ENCODE results near the gene CEBPA. TPM values are rescaled to one million over a fixed set of nuclear protein-coding genes. Genes with fewer than 3 reads are reported as not detected.
"Not testable (repeated sequence)": the region's sequence is repeated elsewhere in the genome, so short reads cannot be mapped to it uniquely, and the experiment has no call there.

The CEBPA gene
- polyA plus RNA-seq, 12 donors = 1.7 to 33.1 (median 4.0) TPM; not detected in 1

GRCh38 chr19:33332248-33332647 is 29.9 kb upstream of the CEBPA start:
- DNase-seq = no peak

DNA sequence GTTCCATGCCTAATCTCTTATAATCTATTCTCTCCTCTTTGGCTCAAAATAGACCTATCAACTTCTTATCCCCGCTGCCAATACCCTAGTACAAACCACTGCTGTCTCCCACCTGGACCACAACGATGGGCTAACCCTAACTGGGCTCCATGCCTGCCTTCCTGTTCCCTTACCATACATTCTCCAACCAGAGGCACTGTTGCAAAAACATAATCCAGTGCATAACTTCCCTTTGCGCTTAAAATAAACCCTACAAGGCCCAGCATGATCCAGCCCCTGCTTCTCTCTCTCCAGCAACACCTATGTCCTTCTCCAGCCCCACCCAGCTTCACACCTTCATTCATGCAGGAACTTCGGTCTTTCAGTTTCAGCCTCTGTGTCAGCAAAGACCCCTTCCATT is 27.4 kb upstream of the CEBPA start:
- no peak for DNase-seq

DNA sequence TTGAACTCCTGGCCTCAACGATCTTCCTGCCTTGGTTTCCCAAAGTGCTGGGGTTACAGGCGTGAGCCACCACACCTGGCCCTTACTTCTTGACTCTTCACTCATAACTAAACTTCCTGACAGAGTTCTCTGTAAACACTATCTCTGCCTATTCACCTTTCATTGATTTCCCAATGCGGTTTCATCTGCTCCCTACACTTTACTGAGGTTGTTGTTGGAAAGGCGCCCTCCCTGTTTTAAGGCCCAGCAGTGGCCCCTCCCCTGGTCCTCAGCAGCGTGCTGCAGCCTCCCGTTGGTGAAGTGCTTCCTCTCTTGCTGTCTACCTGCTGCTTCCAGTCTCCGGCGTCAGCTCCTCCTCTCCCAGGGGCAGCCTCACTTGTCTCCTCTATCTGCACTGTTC is 26.7 kb upstream of the CEBPA start:
- DNase-seq = no peak

DNA sequence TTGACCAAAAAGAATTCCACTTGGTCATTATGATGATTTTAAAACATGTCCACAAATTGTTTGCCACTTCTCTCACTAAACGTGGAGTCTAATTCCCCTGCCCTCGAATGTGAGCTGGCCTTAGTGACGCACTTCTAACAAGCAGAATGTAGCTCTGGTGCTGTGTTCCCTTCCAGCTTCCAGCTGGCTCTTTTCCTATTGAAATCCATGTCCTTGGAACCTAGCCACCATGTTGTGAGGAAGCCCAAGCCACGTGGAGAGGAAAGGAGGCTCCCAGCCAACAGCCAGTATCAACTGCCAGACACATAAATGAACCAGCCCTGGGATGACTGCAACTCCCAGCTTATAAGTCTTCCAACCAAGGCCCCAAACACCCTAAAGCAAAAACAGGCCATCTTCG is 23.6 kb upstream of the CEBPA start:
- peak; percentile 85 for DNase-seq

DNA sequence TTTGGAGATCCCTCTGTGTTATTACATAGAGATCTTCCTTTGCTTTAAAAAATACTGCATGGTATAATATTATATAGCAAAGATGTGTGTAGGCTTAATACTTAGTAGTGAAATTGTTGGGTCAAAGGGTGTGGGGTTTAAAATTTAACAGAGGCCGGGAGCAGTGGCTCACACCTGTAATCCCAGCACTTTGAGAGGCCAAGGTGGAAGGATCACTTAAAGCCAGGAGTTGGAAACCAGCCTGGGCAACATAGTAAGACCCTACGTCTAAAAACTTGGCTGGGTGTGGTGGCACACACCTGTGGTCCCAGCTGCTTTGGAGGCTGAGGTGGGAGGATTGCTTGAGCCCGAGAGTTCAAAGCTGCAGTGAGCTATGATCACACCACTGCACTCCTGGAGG is 22.3 kb upstream of the CEBPA start:
- DNase-seq = no peak

DNA sequence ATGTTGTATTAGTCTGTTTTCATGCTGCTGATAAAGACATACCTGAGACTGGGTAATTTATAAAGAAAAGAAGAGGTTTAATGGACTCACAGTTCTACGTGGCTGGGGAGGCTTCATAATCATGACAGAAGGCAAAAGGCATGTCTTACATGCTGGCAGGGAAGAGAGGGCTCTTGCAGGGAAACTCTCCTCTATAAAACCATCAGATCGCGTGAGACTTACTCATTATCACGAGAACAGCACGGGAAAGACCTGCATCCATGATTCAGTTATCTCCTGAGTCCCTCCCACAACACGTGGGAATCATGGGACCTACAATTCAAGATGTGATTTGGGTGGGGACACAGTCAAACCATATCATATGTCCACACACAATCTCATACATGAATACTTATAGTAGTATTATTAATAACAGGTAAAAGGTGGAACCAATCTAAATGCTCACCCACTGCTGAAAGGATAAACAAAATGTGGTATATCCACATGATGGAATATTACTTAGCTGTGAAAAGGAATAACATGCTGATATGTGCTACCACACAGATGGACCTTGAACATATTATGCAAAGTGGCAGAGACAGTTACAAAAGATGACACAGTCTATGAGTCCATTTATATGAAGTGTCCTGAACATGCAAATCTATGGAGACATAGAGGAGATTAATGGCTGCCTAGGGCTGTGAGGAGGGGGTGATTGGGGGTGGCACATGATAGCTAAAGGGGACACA is 20.9 kb upstream of the CEBPA start:
- no peak for DNase-seq

- no peak for DNase-seq
Measured at GRCh38 chr19:33320636-33321035, 18.3 kb upstream of the CEBPA start.

GRCh38 chr19:33317991-33318390 is 15.7 kb upstream of the CEBPA start:
- DNase-seq = not testable (repeated sequence)

GRCh38 chr19:33317517-33317916 is 15.2 kb upstream of the CEBPA start:
- no peak for DNase-seq

DNA sequence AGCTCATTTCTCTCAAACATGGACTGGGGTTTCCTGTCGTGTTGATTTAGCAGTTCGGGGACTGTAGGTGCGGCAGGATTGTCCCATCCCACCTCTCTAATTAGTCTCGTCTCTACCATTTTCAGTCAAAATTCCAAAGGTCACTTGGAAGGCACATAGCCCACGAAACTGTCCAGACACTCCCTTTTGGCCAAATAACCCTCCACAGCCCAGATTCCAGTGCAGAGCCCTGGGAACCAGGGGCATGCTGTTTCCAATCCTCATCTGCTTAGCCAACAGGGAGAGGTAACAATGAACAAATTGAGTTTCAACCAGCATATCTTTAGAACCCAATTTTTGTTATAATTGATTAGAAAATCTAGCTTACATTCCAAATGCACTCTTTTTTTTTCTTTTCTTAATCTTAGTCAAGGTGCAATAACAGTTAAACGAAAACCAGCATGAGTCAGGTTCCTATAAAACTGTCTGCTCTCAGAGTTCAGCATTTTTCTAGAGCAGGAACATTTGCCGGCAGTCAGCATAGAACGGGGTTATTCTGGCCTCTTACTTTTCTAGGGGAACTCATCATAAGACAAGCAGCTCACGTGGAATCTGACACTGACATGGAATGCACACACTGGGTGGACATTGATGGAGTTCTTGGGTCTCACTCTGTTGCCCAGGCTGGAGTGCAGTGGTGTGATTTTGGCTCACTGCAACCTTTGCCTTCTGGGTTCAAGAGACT is 14.4 kb upstream of the CEBPA start:
- no peak for DNase-seq

DNA sequence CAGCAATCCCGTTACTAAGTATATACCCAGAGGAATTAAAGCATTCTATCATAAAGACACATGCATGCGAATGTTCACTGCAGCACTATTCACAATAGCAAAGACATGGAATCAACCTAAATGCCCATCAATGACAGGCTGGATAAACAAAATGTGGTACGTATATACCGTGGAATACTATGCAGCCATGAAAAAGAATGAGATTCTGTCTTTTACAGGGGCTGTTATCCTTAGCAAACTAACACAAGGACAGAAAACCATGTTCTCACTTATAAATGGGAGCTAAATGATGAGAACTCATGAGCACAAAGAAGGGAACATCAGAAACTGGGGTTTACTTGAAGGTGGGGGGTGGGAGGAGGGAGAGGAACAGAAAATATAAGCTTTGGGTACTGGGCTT is 10.5 kb upstream of the CEBPA start:
- DNase-seq = not testable (repeated sequence)

GRCh38 chr19:33312065-33312464 is 9.7 kb upstream of the CEBPA start:
- no peak for DNase-seq

- DNase-seq = no peak
Measured at GRCh38 chr19:33311326-33311682, 9.0 kb upstream of the CEBPA start.

DNA sequence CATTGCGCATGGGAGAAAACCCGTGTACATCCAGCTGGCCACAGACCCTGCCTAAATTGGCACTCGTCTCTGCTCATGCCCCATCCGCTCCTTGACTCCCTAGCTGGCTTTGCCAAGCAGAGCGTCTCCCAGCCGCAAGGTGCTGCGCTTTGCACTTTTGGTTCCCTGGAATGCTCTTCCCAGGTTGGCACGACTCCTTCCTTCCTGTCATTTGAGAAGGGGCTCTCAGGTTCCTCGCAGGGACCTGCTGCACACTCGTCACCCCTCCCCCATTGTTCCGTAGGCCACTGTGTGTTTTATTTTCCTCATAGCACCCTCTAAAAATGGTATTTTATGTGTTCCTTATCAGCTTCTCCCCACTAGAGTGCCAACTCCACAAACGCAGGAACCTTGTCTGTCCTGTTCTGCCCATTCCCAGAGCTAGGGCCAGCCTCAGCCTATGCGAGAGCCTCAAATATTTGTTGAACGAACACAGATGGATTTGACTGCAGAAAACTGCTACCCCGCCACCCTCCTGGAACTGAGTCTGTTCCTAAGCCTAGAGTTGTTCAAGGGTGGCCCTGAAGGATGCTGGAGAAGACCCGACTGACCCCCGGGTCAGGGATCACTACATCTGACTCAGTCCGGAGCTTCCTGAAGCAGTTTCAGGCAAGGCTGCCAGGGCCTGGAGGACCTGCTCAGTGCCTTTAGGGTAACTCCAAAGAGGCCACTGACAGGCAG is 8.4 kb upstream of the CEBPA start:
- DNase-seq = no peak

GRCh38 chr19:33309826-33310225 is 7.5 kb upstream of the CEBPA start:
- no peak for DNase-seq

DNA sequence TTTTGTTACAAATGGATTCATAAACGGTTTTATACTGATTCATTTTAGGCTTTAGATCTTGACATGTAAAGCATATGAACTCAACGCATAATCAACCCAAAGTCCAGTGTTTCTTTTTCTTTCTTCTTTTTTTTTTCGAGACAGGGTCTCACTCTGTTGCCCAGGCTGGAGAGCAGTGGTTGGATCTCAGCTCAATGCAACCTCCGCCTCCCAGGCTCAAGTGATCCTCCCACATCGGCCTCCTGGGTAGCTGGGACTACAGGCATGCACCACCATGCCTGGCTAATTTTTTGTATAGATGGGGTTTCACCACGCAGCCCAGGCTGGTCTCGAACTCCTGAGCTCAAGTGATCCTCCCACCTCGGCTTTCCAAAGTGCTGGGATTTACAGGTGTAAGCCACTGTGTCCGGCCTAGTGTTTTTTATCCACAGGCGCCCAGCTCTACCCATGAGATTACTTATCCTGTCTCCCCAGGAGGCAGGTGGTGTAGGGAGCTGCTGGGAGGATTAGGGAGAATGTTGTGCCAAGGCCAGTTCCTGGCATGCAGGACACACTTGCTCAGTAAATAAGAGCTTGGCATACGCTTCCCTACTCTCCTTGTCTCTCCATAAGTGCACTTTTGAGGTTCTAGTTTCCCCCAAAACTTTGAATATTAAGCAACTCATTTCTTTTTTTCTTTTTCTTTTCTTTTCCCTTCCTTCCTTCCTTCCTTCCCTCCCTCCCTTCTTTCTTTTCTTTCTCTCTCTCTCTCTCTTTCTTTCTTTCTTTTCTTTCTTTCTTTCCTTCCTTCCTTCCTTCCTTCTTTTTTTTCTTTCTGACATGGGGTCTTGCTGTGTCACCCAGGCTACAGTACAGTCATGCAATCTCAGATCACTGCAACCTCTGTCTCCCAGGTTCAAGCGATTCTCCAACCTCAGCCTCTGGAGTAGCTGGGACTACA is 4.8 kb upstream of the CEBPA start:
- DNase-seq = no peak

DNA sequence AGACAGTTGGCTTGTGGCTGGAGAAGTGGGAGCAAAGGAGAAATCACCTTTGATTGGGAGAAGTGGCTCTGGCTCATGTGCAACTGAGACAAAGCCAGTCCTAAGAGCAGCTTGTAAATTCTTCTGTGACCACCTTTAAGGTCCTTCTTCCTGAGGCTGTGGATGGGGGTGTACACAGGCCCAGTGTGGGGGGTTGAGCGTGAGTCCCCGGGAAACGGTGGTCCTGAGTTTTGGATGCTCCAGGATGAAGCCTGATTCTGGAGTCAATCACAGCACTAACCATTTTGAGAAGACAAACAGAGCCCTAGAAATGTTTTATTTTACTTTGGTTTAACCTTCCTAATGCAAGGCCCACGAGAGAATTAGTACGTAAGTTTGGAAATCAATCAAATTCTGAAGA is 3.9 kb upstream of the CEBPA start:
- no peak for DNase-seq

DNA sequence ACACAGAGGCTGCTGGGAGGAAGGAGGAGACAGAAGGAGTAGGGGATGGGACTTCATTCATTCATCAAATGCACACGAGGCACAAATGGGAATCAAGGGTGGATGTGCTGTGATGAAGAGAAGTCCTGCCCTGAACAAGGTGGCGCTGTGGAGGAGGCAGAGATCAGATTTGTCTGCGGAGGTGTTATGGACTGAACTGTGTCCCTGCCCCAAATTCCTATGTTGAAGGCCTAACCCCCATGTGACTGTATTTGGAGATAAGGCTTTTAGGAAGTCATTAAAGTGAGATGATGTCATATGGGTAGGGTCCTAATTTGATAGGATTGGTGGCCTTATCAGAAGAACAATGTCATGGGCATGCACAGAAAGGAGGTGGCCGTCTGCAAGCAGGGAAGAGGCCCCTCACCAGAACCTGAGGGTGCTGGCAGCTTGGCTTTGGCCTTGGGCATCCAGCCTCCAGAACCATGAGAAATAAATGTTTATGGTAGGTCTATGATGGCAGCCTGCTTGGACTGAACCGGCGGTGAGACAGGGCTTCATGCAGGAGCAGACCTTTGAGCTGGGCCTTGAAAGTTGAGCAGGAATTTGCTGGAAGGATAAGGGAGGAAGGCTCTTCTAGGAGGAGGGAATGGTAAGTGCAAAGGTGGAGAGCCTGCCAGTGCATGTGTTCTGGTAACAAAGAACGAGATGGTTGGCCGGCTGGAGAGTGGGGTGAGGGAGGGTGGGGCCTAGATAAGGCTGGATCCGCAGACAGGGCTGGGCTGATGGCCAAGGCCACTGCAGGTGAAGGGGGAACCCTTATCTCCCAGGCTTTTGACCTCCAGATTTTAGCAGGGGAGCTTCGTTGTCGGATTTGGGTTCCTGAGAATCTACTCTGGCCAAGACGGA is 2.7 kb upstream of the CEBPA start:
- no peak for DNase-seq

DNA sequence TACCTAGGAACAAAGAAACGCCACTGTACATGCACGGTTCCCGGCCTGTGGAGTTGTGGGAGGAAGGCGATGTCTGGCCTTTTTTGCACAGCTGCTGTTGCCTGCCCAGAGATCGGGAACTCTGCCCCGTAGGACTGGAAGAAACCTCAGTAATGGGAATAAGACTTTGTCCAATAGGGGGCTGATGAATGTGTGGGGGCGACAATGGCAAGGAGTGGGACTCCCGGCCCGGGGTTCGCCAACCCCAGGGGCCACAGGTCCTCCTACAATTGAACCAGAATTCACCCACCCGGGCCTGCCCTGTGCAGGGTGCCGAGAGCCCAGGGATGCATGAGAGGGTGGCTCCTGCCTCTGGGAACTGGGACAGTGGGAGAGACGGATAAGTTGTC is 2.0 kb upstream of the CEBPA start:
- DNase-seq = no peak

DNA sequence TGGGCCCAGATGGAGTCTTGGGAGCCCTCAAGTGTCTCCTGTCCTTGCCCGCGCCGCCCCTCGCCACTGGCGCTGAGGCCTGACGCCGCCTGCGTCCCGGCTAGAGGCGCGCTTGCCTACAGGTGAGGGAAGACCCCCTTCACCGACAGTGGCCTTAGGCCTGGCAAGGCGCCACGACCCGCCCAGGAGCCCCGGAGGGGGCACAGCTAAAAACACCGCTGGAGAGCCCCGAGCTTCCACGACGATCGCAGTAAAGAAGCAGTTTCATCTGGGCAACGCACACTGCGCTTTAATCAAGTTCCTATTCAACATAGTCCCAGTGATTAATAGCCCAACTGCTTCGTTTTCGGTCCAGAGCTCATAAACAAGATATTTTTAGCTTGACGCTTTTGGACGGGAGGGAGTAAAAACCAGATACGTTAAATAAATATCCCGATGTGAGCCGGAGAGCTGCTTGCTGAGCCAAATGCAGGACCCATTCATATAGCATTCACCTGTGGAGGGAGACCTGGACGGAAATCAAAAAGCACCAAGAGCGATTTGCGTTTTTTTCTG is 1.5 kb upstream of the CEBPA start:
- peak; percentile 57 for DNase-seq

All from muscle of arm (tissue), 12 donors.